H1 (cell line): ENCODE data around the gene DAPK2. TPM values are rescaled to one million over a fixed set of nuclear protein-coding genes. Genes with fewer than 3 reads are reported as not detected.

Source experiments
- CTCF ChIA-PET: fragments of 300-600 bp; sonication (Branson Sonifier 250); formaldehyde crosslinking; loops from one replicate; lab custom pipeline; 2021; ENCODE audit not compliant: partially characterized antibody; lab: Charles Lee
- POLR2A ChIA-PET: fragments of 300-600 bp; sonication (Branson Sonifier 250); formaldehyde crosslinking; loops from one replicate; lab custom pipeline; 2021; ENCODE audit warnings: inconsistent platforms; ENCODE audit not compliant: partially characterized antibody; lab: Charles Lee
- DNase-seq, 2 experiments: peaks; one replicate each; pipeline versions ENCODE4 v3.0.0 to v3.0.0-alpha.2; 2010 to 2022; ENCODE audit warnings: low spot score in 2 of 2, low read depth in 1 of 2, mixed read lengths in 1 of 2
- FAIRE-seq: peaks from 2 replicates; lab custom pipeline; 2011; peaks lifted over from hg19 to GRCh38; lab: Jason Lieb, UNC
- H2AFZ ChIP-seq: 2 replicates; pipeline ENCODE4 v1.8.1; 2012; ENCODE audit warnings: low read length, inconsistent platforms
- H2AK5ac ChIP-seq: 2 replicates; pipeline ENCODE4 v1.6.1; 2013; ENCODE audit warnings: low read depth, low read length
- H2BK120ac ChIP-seq: replicated peaks from 2 replicates; pipeline ENCODE3; 2013; ENCODE audit warnings: low read depth, low read length, inconsistent platforms
- H2BK12ac ChIP-seq: 2 replicates; pipeline ENCODE4 v1.6.1; 2013; ENCODE audit warnings: low read depth, low read length
- H2BK15ac ChIP-seq: 2 replicates; pipeline ENCODE4 v1.6.1; 2013; ENCODE audit warnings: low read length
- H2BK20ac ChIP-seq: 2 replicates; pipeline ENCODE4 v1.6.1; 2013; ENCODE audit warnings: low read length
- H2BK5ac ChIP-seq: 2 replicates; pipeline ENCODE4 v1.6.1; 2013; ENCODE audit warnings: low read depth, low read length
- H3K14ac ChIP-seq: 2 replicates; pipeline ENCODE4 v1.6.1; 2013; ENCODE audit warnings: inconsistent platforms; ENCODE audit not compliant: insufficient read length
- H3K18ac ChIP-seq: 2 replicates; pipeline ENCODE4 v1.6.1; 2013; ENCODE audit warnings: low read length; ENCODE audit errors: extremely low read depth
- H3K23ac ChIP-seq: 2 replicates; pipeline ENCODE4 v1.6.1; 2013; ENCODE audit warnings: inconsistent platforms; ENCODE audit not compliant: insufficient read length
- H3K23me2 ChIP-seq: 2 replicates; pipeline ENCODE4 v1.6.1; 2013; ENCODE audit warnings: low read depth, low read length
- H3K27ac ChIP-seq: 2 replicates; pipeline ENCODE4 v1.6.1; 2011; ENCODE audit warnings: low read depth, low read length, inconsistent platforms
- H3K27me3 ChIP-seq, 4 experiments: replicated peaks in 1 of 4; 1 replicate in 1 of 4; 2 replicates in 3 of 4; pipeline versions ENCODE4 v1.6.1 to v1.8.1; 2011 to 2013; ENCODE audit warnings: low read length in 3 of 4, mild to moderate bottlenecking in 3 of 4, inconsistent platforms in 2 of 4, mixed read lengths in 2 of 4, moderate library complexity in 1 of 4; ENCODE audit not compliant: control insufficient read depth in 3 of 4, insufficient read depth in 3 of 4; ENCODE audit errors: extremely low read depth in 1 of 4
- H3K36me3 ChIP-seq, 4 experiments: 2 replicates each; pipeline versions ENCODE4 v1.6.1 to v1.8.1; 2011 to 2013; ENCODE audit warnings: mild to moderate bottlenecking in 4 of 4, low read length in 3 of 4, moderate library complexity in 2 of 4, control low read depth in 1 of 4, inconsistent platforms in 1 of 4; ENCODE audit not compliant: insufficient read depth in 4 of 4, control insufficient read depth in 2 of 4
- H3K4ac ChIP-seq: replicated peaks from 2 replicates; pipeline ENCODE3; 2013; ENCODE audit warnings: low read length, low read depth, mixed read lengths, inconsistent platforms; ENCODE audit not compliant: insufficient read length
- H3K4me1 ChIP-seq, 4 experiments: replicated peaks in 1 of 4; 1 replicate in 1 of 4; 2 replicates in 3 of 4; pipeline versions ENCODE4 v1.6.1 to v1.8.1; 2011 to 2013; ENCODE audit warnings: low read length in 3 of 4, inconsistent platforms in 2 of 4, mixed read lengths in 1 of 4; ENCODE audit not compliant: insufficient read depth in 4 of 4, control insufficient read depth in 3 of 4
- H3K4me2 ChIP-seq, 2 experiments: 2 replicates each; pipeline versions ENCODE4 v1.6.1 to v1.8.1; 2011 to 2013; ENCODE audit warnings: low read depth in 2 of 2, low read length in 2 of 2, control low read depth in 1 of 2, inconsistent platforms in 1 of 2, mild to moderate bottlenecking in 1 of 2; ENCODE audit not compliant: insufficient read depth in 1 of 2
- H3K4me3 ChIP-seq, 4 experiments: fragments of 200-600, 300-600 bp in 1 of 4; sonication (generic), shearing (Covaris generic), sonication (Bioruptor Twin) in 1 of 4; 2 replicates each; pipeline versions ENCODE4 v1.5.1 to v1.8.1; 2011 to 2016; ENCODE audit warnings: low read length in 4 of 4, low read depth in 3 of 4, control low read depth in 2 of 4, inconsistent platforms in 2 of 4, mild to moderate bottlenecking in 2 of 4, mixed read lengths in 1 of 4, moderate library complexity in 1 of 4; ENCODE audit not compliant: insufficient read depth in 2 of 4; ENCODE audit errors: extremely low read depth in 1 of 4
- H3K56ac ChIP-seq: replicated peaks from 2 replicates; pipeline ENCODE3; 2013; ENCODE audit warnings: low read depth, mild to moderate bottlenecking, mixed read lengths, low read length, inconsistent platforms; ENCODE audit not compliant: insufficient read length
- H3K79me1 ChIP-seq: 2 replicates; pipeline ENCODE4 v1.6.1; 2013; ENCODE audit warnings: low read depth, low read length, control low read depth
- H3K79me2 ChIP-seq, 2 experiments: 2 replicates each; pipeline versions ENCODE4 v1.6.1 to v1.8.1; 2012 to 2013; ENCODE audit warnings: low read length in 2 of 2, mild to moderate bottlenecking in 2 of 2, inconsistent platforms in 1 of 2; ENCODE audit not compliant: insufficient read depth in 2 of 2, control insufficient read depth in 1 of 2
- H3K9ac ChIP-seq, 4 experiments: replicated peaks in 1 of 4; 1 replicate in 1 of 4; 2 replicates in 3 of 4; pipeline versions ENCODE4 v1.6.1 to v1.8.1; 2011 to 2013; ENCODE audit warnings: low read depth in 3 of 4, low read length in 3 of 4, control low read depth in 2 of 4, mild to moderate bottlenecking in 2 of 4, moderate library complexity in 2 of 4, inconsistent platforms in 1 of 4; ENCODE audit errors: extremely low read depth in 1 of 4
- H3K9me3 ChIP-seq, 2 experiments: 2 replicates each; pipeline versions ENCODE4 v1.6.1 to v1.8.1; 2012 to 2013; ENCODE audit warnings: mild to moderate bottlenecking in 2 of 2, moderate library complexity in 2 of 2, control low read depth in 1 of 2, inconsistent platforms in 1 of 2, low read depth in 1 of 2, low read length in 1 of 2, mixed read lengths in 1 of 2; ENCODE audit not compliant: insufficient read depth in 2 of 2
- H4K20me1 ChIP-seq, 2 experiments: replicated peaks in 1 of 2; 2 replicates each; pipeline versions ENCODE3 to v1.8.1; 2011 to 2013; ENCODE audit warnings: inconsistent platforms in 2 of 2, low read length in 2 of 2, mild to moderate bottlenecking in 1 of 2; ENCODE audit not compliant: insufficient read depth in 2 of 2, control insufficient read depth in 1 of 2
- H4K5ac ChIP-seq: 2 replicates; pipeline ENCODE4 v1.6.1; 2013; ENCODE audit warnings: low read length, low read depth, mixed read lengths, inconsistent platforms; ENCODE audit not compliant: insufficient read length
- H4K8ac ChIP-seq: 2 replicates; pipeline ENCODE4 v1.8.0; 2013; ENCODE audit warnings: mild to moderate bottlenecking, moderate library complexity, low read length, inconsistent platforms; ENCODE audit not compliant: insufficient read depth; ENCODE audit errors: extremely low read depth
- H4K91ac ChIP-seq: replicated peaks from 2 replicates; pipeline ENCODE3; 2013; ENCODE audit warnings: low read length, mixed read lengths, inconsistent platforms; ENCODE audit not compliant: insufficient read length
- BCL11A ChIP-seq, 2 experiments: IDR thresholded peaks; one replicate each; pipeline ENCODE4 v1.6.1; 2011; ENCODE audit warnings: low read depth in 2 of 2, low read length in 2 of 2, mild to moderate bottlenecking in 2 of 2
- BRCA1 ChIP-seq: IDR thresholded peaks from 2 replicates; pipeline ENCODE4 v1.6.1; 2012; ENCODE audit warnings: low read depth, low read length, improper control_type of control experiment
- CEBPB ChIP-seq: IDR thresholded peaks from 2 replicates; pipeline ENCODE4 v1.6.1; 2012; ENCODE audit warnings: low read depth, low read length
- CREB1 ChIP-seq: IDR thresholded peaks from 2 replicates; pipeline ENCODE4 v1.6.1; 2012; ENCODE audit warnings: inconsistent platforms
- CTCF ChIP-seq, 3 experiments: IDR thresholded peaks; 1 replicate in 2 of 3; 2 replicates in 1 of 3; pipeline versions ENCODE4 v1.5.1 to v1.6.1; 2011; ENCODE audit warnings: low read length in 3 of 3, mild to moderate bottlenecking in 3 of 3, inconsistent platforms in 2 of 3, low read depth in 1 of 3, moderate library complexity in 1 of 3; ENCODE audit not compliant: insufficient read depth in 1 of 3; ENCODE audit errors: control extremely low read depth in 1 of 3
- NANOG ChIP-seq: IDR thresholded peaks from 2 replicates; pipeline ENCODE4 v1.6.1; 2011; ENCODE audit warnings: low read length, low read depth, mild to moderate bottlenecking, inconsistent platforms; ENCODE audit not compliant: insufficient read depth, poor library complexity, severe bottlenecking
- POLR2A ChIP-seq, 2 experiments: IDR thresholded peaks; 1 replicate in 1 of 2; 2 replicates in 1 of 2; pipeline ENCODE4 v1.6.1; 2011; ENCODE audit warnings: low read depth in 2 of 2, low read length in 2 of 2, mild to moderate bottlenecking in 2 of 2; ENCODE audit errors: control extremely low read depth in 1 of 2
- RAD21 ChIP-seq, 2 experiments: IDR thresholded peaks in 1 of 2; conservative IDR thresholded peaks in 1 of 2; 2 replicates each; pipeline ENCODE4 v1.6.1; 2011; ENCODE audit warnings: low read depth in 2 of 2, low read length in 2 of 2, improper control_type of control experiment in 1 of 2, inconsistent platforms in 1 of 2, mild to moderate bottlenecking in 1 of 2, moderate library complexity in 1 of 2
- SP4 ChIP-seq: IDR thresholded peaks from 2 replicates; pipeline ENCODE4 v1.6.1; 2012; ENCODE audit warnings: low read length, inconsistent platforms
- YY1 ChIP-seq: IDR thresholded peaks from 2 replicates; pipeline ENCODE4 v1.6.1; 2011; ENCODE audit warnings: low read depth, mild to moderate bottlenecking, low read length
- WGBS, 2 experiments: shearing (Covaris generic) in 1 of 2; methylation state at CpG; one replicate each; pipeline versions ENCODE4 v1.1.6 to v1.1.7; 2013 to 2015; ENCODE audit warnings: low lambda C conversion rate in 2 of 2, mixed read lengths in 2 of 2, inconsistent platforms in 1 of 2, low coverage in 1 of 2, missing lambda C conversion rate in 1 of 2; ENCODE audit not compliant: insufficient replicate concordance in 2 of 2, insufficient coverage in 1 of 2, insufficient read length in 1 of 2; ENCODE audit errors: extremely low coverage in 1 of 2, missing lambda C conversion rate in 1 of 2; 5-methylcytosine and 5-hydroxymethylcytosine counted together
- polyA plus RNA-seq, 7 experiments: library from polyadenylated mRNA; depleted of rRNA in 3 of 7; stranded (reverse) in 5 of 7; unstranded in 2 of 7; fragments of >200 nt in 5 of 7; fragments of 200-250 nt in 2 of 7; gene quantifications; 1 replicate in 5 of 7; 2 replicates in 1 of 7; 4 replicates in 1 of 7; pipeline versions ENCODE4 v1.2.1 to v1.2.3, GENCODE V29; 2011 to 2013; ENCODE audit warnings: missing spikeins in 2 of 7, mixed read lengths in 2 of 7
- total RNA-seq: library from RNA; stranded (reverse); fragmentation: NEBNext Ultra II Directional; extraction: Animal tissue kit (Norgen Biotek cat#: 25700); gene quantifications from 2 replicates; pipeline ENCODE4 v1.2.1, GENCODE V29; 2021

Gene DAPK2
- total and polyA plus RNA-seq, 2 of the 8 experiments (the other 6 are each of a cell fraction or from before 2014, with no cell fraction given) = 1.8 to 2.9 TPM

- 0 out of 2 replicates have a peak overlapping the region, but pooled peaks have one; percentile 48 for H2AFZ ChIP-seq
- no peak overlapping the region for H2BK5ac ChIP-seq
- H2AK5ac ChIP-seq = no peak overlapping the region
- H3K4me2 ChIP-seq = no peak overlapping the region
- no peak overlapping the region for H3K4me3 ChIP-seq
- H4K8ac ChIP-seq = peak overlapping the region; percentile 66
- FAIRE-seq (peak; percentile 52), DNase-seq (peak; percentile 80 to 94)
- no peak overlapping the region for H3K27ac ChIP-seq
- no peaks in the 10 kb centered on the region for H3K27me3 ChIP-seq
- no peak overlapping the region for H3K56ac ChIP-seq
- H2BK12ac ChIP-seq = no peak overlapping the region
- WGBS, 2 experiments = 41% methylated on average over 8 of the region's 8 CpGs; no CpG with 5 or more reads in 1 of the 2 experiments
- peaks cover 0 to 3% (median 0%) of the 10 kb centered on the region in 4 experiments; a peak in 1 of 7 replicates for H3K4me1 ChIP-seq
- H2BK120ac ChIP-seq = no peak overlapping the region
- no peaks in the 10 kb centered on the region for H4K20me1 ChIP-seq
- CTCF ChIA-PET = interaction anchor here (0.6 to 7.8 kb wide), 25 partner anchors 10 to 403 kb away, joined by 3 to 74 read pairs (median 5); partner anchors contain the start of genes DAPK2 and HERC1
- no peaks in the 10 kb centered on the region for H3K79me1 ChIP-seq
- no peak overlapping the region for H2BK20ac ChIP-seq
- H3K79me2 ChIP-seq = no peaks in the 10 kb centered on the region
- no peaks in the 10 kb centered on the region for H3K36me3 ChIP-seq
- no peak overlapping the region for H3K9ac ChIP-seq
- no peak overlapping the region for H3K4ac ChIP-seq
- no peaks in the 10 kb centered on the region for H3K9me3 ChIP-seq
- POLR2A ChIA-PET = interaction anchor here (0.6 kb wide), 1 partner anchor 71 kb away, joined by 3 read pairs; no protein-coding TSS in a partner anchor
- no peak overlapping the region for H4K91ac ChIP-seq
- no peaks in the 10 kb centered on the region for H3K23me2 ChIP-seq
- no peak overlapping the region for H3K18ac ChIP-seq
- H3K14ac ChIP-seq = no peak overlapping the region
- no peak overlapping the region for H3K23ac ChIP-seq
- no peak overlapping the region for H2BK15ac ChIP-seq
- no peak overlapping the region for H4K5ac ChIP-seq
- TF ChIP-seq BCL11A (IDR thresholded peaks at IDR 0.05; ENCODE audit: low read depth in 2 of 2, low read length in 2 of 2) (no peak), YY1 (peak; percentile 76; the same call in 1 of the 2 replicates), CEBPB (no peak), CREB1 (0 out of 2 replicates have a peak, but pooled peaks have one; percentile 26), RAD21 (IDR thresholded peaks at IDR 0.05 in 1 of 2, conservative IDR thresholded peaks at IDR 0.05 in 1 of 2; ENCODE audit: low read depth in 2 of 2, low read length in 2 of 2) (peak; percentile 86 to 90), BRCA1 (no peak), NANOG (peak; percentile 43), SP4 (no peak), POLR2A (IDR thresholded peaks at IDR 0.05; ENCODE audit: control extremely low read depth in 1 of 2, low read depth in 2 of 2, low read length in 2 of 2) (no peak), CTCF (IDR thresholded peaks at IDR 0.05; ENCODE audit: control extremely low read depth in 1 of 3, insufficient read depth in 1 of 3, low read depth in 1 of 3, low read length in 3 of 3) (peak; percentile 88 to 91 (median 90))
Measured at GRCh38 chr15:63891079-63891767, 155.1 kb downstream of the DAPK2 start.
